GM19025 (cell line): Measurements from ENCODE around the gene ZC3H11A.
"Not testable (repeated sequence)": the region's sequence is repeated elsewhere in the genome, so short reads cannot be mapped to it uniquely, and the experiment has no call there.

ENCODE experiments used
- ATAC-seq: cut with Tn5 transposase; IDR thresholded peaks from one replicate; pipeline ENCODE4 v1.9.1; 2021; ENCODE audit warnings: mild to moderate bottlenecking, low read depth, moderate library complexity; ENCODE audit not compliant: unreplicated experiment

The ZC3H11A gene

GRCh38 chr1:203795441-203796235 lies at the start of gene ZC3H11A, which contains the start of gene ZBED6:
Gene ZC3H11A (plus strand): TSS chr1:203795623. CDS start chr1:203817071, 21,448 bp downstream.
Gene ZBED6 (plus strand): TSS chr1:203795623. CDS start chr1:203797523, 1,900 bp downstream.
- peak; percentile 95 for ATAC-seq

GRCh38 chr1:203746281-203746680 lies 49.1 kb upstream of the ZC3H11A start:
- ATAC-seq = no peak

GRCh38 chr1:203751051-203751450 lies 44.4 kb upstream of the ZC3H11A start:
- ATAC-seq = no peak

- not testable (repeated sequence) for ATAC-seq
Measured at GRCh38 chr1:203751618-203752361, 43.6 kb upstream of the ZC3H11A start.

GRCh38 chr1:203754455-203754864 lies 41.0 kb upstream of the ZC3H11A start:
- no peak for ATAC-seq

GRCh38 chr1:203756036-203756435 lies 39.4 kb upstream of the ZC3H11A start:
- no peak for ATAC-seq

GRCh38 chr1:203758749-203759148 lies 36.7 kb upstream of the ZC3H11A start:
- not testable (repeated sequence) for ATAC-seq

GRCh38 chr1:203760506-203760905 lies 34.9 kb upstream of the ZC3H11A start:
- ATAC-seq = no peak

GRCh38 chr1:203761958-203762357 lies 33.5 kb upstream of the ZC3H11A start:
- ATAC-seq = not testable (repeated sequence)

- ATAC-seq = no peak
Measured at GRCh38 chr1:203763505-203763904, 31.9 kb upstream of the ZC3H11A start.

GRCh38 chr1:203764105-203765028 lies 31.1 kb upstream of the ZC3H11A start:
- no peak for ATAC-seq

- peak; percentile 69 for ATAC-seq
Measured at GRCh38 chr1:203765029-203765837, 30.2 kb upstream of the ZC3H11A start, which contains the start of gene LAX1. Gene LAX1 (plus strand): TSS chr1:203765183. CDS start chr1:203765566, 383 bp downstream.

- ATAC-seq = no peak
Measured at GRCh38 chr1:203768256-203768655, 27.2 kb upstream of the ZC3H11A start.

- ATAC-seq = no peak
Measured at GRCh38 chr1:203769505-203770343, 25.7 kb upstream of the ZC3H11A start.

GRCh38 chr1:203771901-203772301 lies 23.5 kb upstream of the ZC3H11A start:
- ATAC-seq = no peak

- no peak for ATAC-seq
Measured at GRCh38 chr1:203772836-203773235, 22.6 kb upstream of the ZC3H11A start.

- ATAC-seq = no peak
Measured at GRCh38 chr1:203776636-203777035, 18.8 kb upstream of the ZC3H11A start.

GRCh38 chr1:203777596-203777995 lies 17.8 kb upstream of the ZC3H11A start:
- ATAC-seq = no peak

GRCh38 chr1:203778146-203778545 lies 17.3 kb upstream of the ZC3H11A start:
- ATAC-seq = no peak
